ENCODE measurements around the gene DPP4.

DPP4 gene

DNA sequence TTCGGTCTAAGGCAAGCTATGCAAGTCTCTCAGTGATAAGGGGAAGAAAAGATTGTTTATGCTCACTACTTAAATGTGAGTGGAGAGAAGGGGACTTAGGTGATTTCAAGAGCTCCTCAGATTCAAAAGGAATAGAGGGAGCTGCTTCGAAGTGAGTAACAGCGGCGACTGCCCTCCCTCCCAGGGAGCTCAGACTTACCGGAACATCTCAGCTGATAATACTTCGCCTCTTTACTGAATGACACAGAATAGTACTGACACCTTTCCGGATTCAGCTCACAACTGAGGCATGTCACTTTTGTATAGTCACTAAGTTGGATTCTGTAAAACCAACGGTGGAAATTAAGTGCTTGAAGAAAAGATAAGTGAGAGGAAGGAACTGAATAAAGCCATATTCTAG, 55.5 kb downstream of the DPP4 start:
- CTCF ChIA-PET, result no interaction called here
- no peaks in the 10 kb centered on the region for H3K9me3 ChIP-seq (ENCODE audit: control extremely low read depth in 1 of 5, control insufficient read depth in 4 of 5, insufficient read depth in 2 of 5, low read depth in 1 of 5, low read length in 4 of 5)
- no peak overlapping the region for H3K27ac ChIP-seq (ENCODE audit: insufficient read depth in 1 of 2, low read depth in 1 of 2, low read length in 2 of 2, poor library complexity in 1 of 2, severe bottlenecking in 2 of 2)
- H3K4me1 ChIP-seq (ENCODE audit: control extremely low read depth in 1 of 4, control insufficient read depth in 4 of 4, insufficient read depth in 4 of 4, low read length in 3 of 4), result peaks cover 2 to 8% (median 5%) of the 10 kb centered on the region in 4 experiments
- no peaks in the 10 kb centered on the region for H3K27me3 ChIP-seq (replicated peaks in 2 of 5; ENCODE audit: control insufficient read depth in 4 of 5, insufficient read depth in 5 of 5, low read length in 4 of 5)
- H3K4me3 ChIP-seq (ENCODE audit: control insufficient read depth in 1 of 7, extremely low read depth in 1 of 7, insufficient read depth in 4 of 7, low read depth in 2 of 7, low read length in 6 of 7), result no peak overlapping the region
- POLR2A ChIA-PET, result no interaction called here
- no peak for DNase-seq
- H3K36me3 ChIP-seq (ENCODE audit: control insufficient read depth in 4 of 4, insufficient read depth in 4 of 4, low read length in 3 of 4), result no peaks in the 10 kb centered on the region
- WGBS (ENCODE audit: insufficient coverage), result 100% methylated on average over 7 of the region's 8 CpGs

DNA sequence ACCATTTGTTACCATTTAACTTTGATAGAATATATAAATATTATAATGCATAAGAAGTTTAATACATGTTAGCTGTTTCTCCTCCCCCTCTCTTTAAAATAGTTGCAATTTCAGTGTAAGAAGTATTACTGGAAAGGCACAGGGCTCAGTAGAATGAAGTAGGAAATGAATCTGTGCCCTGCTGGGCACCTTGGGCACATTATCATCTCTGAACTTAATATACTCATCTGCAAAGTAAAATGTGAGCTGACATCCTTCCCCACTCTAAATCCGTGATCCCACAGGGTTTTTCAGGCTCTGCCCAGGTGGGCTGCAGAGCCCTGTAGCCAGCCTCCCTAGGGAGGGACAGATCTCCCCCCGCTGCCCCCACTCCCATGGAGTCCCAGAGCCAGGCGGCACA, 56.8 kb downstream of the DPP4 start:
- Histone ChIP-seq H3K9me3 (ENCODE audit: control extremely low read depth in 1 of 5, control insufficient read depth in 4 of 5, insufficient read depth in 2 of 5, low read depth in 1 of 5, low read length in 4 of 5) (no peaks in the 10 kb centered on the region), H3K36me3 (ENCODE audit: control insufficient read depth in 4 of 4, insufficient read depth in 4 of 4, low read length in 3 of 4) (no peaks in the 10 kb centered on the region), H3K4me1 (ENCODE audit: control extremely low read depth in 1 of 4, control insufficient read depth in 4 of 4, insufficient read depth in 4 of 4, low read length in 3 of 4) (peaks cover 2 to 11% (median 7%) of the 10 kb centered on the region in 4 experiments), H3K4me3 (ENCODE audit: control insufficient read depth in 1 of 7, extremely low read depth in 1 of 7, insufficient read depth in 4 of 7, low read depth in 2 of 7, low read length in 6 of 7) (no peak overlapping the region), H3K27me3 (replicated peaks in 2 of 5; ENCODE audit: control insufficient read depth in 4 of 5, insufficient read depth in 5 of 5, low read length in 4 of 5) (no peaks in the 10 kb centered on the region), H3K27ac (ENCODE audit: insufficient read depth in 1 of 2, low read depth in 1 of 2, low read length in 2 of 2, poor library complexity in 1 of 2, severe bottlenecking in 2 of 2) (no peak overlapping the region)
- no peak for DNase-seq
- CTCF ChIA-PET, result interaction anchor here (1.8 kb wide), 1 partner anchor 9 kb away, joined by 4 read pairs; no protein-coding TSS in a partner anchor
- POLR2A ChIA-PET, result no interaction called here
- WGBS (ENCODE audit: insufficient coverage), result 92% methylated on average over 2 of the region's 3 CpGs

DNA sequence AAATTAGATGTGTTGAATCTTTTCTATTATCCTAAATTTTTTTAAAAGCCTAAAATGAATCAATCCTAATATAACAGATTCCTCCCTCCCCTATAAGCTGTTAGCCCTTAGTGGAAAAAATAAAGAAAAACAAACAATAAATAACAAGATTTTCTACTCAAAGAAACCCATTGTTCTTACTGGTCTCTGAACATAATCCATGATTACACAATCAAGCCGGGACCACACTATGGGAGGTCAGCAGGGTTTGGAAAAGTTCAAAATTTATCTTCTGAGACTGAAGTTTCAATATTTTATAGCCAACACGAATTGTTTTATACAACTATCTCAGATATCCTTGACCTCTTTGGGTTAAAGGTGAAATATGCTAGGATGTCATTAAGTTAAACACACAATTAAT, 57.9 kb downstream of the DPP4 start:
- WGBS (ENCODE audit: insufficient coverage), result no CpG with 5 or more reads among the region's 2 CpGs
- Histone ChIP-seq H3K36me3 (ENCODE audit: control insufficient read depth in 4 of 4, insufficient read depth in 4 of 4, low read length in 3 of 4) (no peaks in the 10 kb centered on the region), H3K27me3 (replicated peaks in 2 of 5; ENCODE audit: control insufficient read depth in 4 of 5, insufficient read depth in 5 of 5, low read length in 4 of 5) (no peaks in the 10 kb centered on the region), H3K9me3 (ENCODE audit: control extremely low read depth in 1 of 5, control insufficient read depth in 4 of 5, insufficient read depth in 2 of 5, low read depth in 1 of 5, low read length in 4 of 5) (no peaks in the 10 kb centered on the region), H3K4me3 (ENCODE audit: control insufficient read depth in 1 of 7, extremely low read depth in 1 of 7, insufficient read depth in 4 of 7, low read depth in 2 of 7, low read length in 6 of 7) (no peak overlapping the region), H3K4me1 (ENCODE audit: control extremely low read depth in 1 of 4, control insufficient read depth in 4 of 4, insufficient read depth in 4 of 4, low read length in 3 of 4) (peaks cover 0 to 14% (median 8%) of the 10 kb centered on the region in 4 experiments), H3K27ac (ENCODE audit: insufficient read depth in 1 of 2, low read depth in 1 of 2, low read length in 2 of 2, poor library complexity in 1 of 2, severe bottlenecking in 2 of 2) (no peak overlapping the region)
- DNase-seq, result no peak
- CTCF ChIA-PET, result no interaction called here
- POLR2A ChIA-PET, result no interaction called here

DNA sequence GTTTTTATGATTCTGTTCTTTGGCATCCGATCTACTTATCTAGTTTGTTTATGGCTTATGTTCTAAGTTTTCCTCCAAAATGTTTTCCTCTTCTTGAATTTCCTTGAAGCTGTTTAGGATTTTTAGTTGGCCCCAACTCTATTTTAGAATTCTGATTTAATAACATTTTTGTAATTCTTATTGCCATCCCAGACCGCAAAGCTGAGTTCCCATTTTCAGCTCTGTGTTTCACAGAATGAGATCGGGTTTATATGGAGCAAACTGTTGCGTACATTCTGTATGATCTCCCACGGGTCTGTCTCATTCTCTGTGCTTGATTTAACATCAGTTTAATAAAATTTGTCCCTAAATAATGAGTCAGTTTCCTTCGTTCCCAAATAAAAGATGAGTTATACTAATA, 59.3 kb downstream of the DPP4 start:
- 100% methylated on average over 1 of the region's 6 CpGs for WGBS (ENCODE audit: insufficient coverage)
- Histone ChIP-seq H3K4me1 (ENCODE audit: control extremely low read depth in 1 of 4, control insufficient read depth in 4 of 4, insufficient read depth in 4 of 4, low read length in 3 of 4) (peaks cover 0 to 14% (median 8%) of the 10 kb centered on the region in 4 experiments), H3K9me3 (ENCODE audit: control extremely low read depth in 1 of 5, control insufficient read depth in 4 of 5, insufficient read depth in 2 of 5, low read depth in 1 of 5, low read length in 4 of 5) (no peaks in the 10 kb centered on the region), H3K27ac (ENCODE audit: insufficient read depth in 1 of 2, low read depth in 1 of 2, low read length in 2 of 2, poor library complexity in 1 of 2, severe bottlenecking in 2 of 2) (no peak overlapping the region), H3K27me3 (replicated peaks in 2 of 5; ENCODE audit: control insufficient read depth in 4 of 5, insufficient read depth in 5 of 5, low read length in 4 of 5) (no peaks in the 10 kb centered on the region), H3K36me3 (ENCODE audit: control insufficient read depth in 4 of 4, insufficient read depth in 4 of 4, low read length in 3 of 4) (no peaks in the 10 kb centered on the region), H3K4me3 (ENCODE audit: control insufficient read depth in 1 of 7, extremely low read depth in 1 of 7, insufficient read depth in 4 of 7, low read depth in 2 of 7, low read length in 6 of 7) (no peak overlapping the region)
- ChIA-PET CTCF (no interaction called here), POLR2A (no interaction called here)
- DNase-seq, result no peak

DNA sequence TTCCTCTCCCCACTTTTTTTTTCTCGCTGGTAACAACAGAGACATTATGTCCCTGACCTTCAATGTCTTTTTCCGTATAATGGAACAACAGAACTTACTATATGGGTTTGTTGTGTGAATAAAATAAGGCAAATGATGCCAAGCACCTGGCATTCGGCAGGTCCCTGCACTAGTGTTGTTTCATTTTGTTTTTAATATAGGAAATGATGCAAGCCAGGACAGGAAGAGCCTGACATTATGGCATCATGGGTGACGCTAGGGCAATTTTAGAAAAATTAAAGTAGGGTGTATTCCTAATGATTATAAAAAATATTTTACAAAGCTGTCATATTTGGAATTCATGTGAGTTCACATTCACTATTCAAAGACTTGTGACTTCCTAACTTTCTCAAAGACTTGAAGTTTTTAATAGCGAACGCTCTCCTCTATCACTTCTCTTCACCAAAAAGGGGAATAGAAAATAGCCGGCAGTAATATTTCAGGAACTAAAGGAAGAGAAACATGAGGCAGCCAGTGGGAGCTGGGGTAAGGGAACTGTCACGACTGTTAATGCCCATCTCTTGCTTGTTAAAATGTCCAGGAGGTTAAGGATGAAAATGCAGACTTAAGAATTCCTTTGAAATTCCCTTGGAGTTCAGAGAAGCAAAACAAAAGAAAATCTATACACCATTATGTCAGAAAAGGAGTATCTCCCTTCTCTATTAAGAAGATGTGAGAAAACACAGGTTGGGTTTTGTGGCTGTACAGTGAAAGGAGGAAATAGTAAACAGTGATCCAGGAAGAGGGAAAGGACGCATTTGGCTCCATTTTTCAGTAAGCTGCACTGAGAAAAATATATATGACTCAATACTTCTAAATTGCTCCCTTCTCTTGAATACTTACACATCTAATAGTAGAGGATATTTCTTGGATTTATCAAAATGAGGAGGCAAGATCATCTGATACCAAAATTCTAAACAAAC, 60.2 kb downstream of the DPP4 start:
- DNase-seq, result peak in 2 of 3 donors; percentile 36 to 50
- H3K27me3 ChIP-seq (replicated peaks in 2 of 5; ENCODE audit: control insufficient read depth in 4 of 5, insufficient read depth in 5 of 5, low read length in 4 of 5), result no peaks in the 10 kb centered on the region
- H3K27ac ChIP-seq (ENCODE audit: insufficient read depth in 1 of 2, low read depth in 1 of 2, low read length in 2 of 2, poor library complexity in 1 of 2, severe bottlenecking in 2 of 2), result no peak overlapping the region
- H3K9me3 ChIP-seq (ENCODE audit: control extremely low read depth in 1 of 5, control insufficient read depth in 4 of 5, insufficient read depth in 2 of 5, low read depth in 1 of 5, low read length in 4 of 5), result no peaks in the 10 kb centered on the region
- H3K4me3 ChIP-seq (ENCODE audit: control insufficient read depth in 1 of 7, extremely low read depth in 1 of 7, insufficient read depth in 4 of 7, low read depth in 2 of 7, low read length in 6 of 7), result peak overlapping the region in 1 of 7 experiments; percentile 6
- WGBS (ENCODE audit: insufficient coverage), result 18% methylated on average over 3 of the region's 9 CpGs
- ChIA-PET POLR2A (no interaction called here), CTCF (interaction anchor here (1.7 kb wide), 1 partner anchor 17 kb away, joined by 5 read pairs; no protein-coding TSS in a partner anchor)
- no peaks in the 10 kb centered on the region for H3K36me3 ChIP-seq (ENCODE audit: control insufficient read depth in 4 of 4, insufficient read depth in 4 of 4, low read length in 3 of 4)
- peaks cover 0 to 14% (median 8%) of the 10 kb centered on the region in 4 experiments for H3K4me1 ChIP-seq (ENCODE audit: control extremely low read depth in 1 of 4, control insufficient read depth in 4 of 4, insufficient read depth in 4 of 4, low read length in 3 of 4)

DNA sequence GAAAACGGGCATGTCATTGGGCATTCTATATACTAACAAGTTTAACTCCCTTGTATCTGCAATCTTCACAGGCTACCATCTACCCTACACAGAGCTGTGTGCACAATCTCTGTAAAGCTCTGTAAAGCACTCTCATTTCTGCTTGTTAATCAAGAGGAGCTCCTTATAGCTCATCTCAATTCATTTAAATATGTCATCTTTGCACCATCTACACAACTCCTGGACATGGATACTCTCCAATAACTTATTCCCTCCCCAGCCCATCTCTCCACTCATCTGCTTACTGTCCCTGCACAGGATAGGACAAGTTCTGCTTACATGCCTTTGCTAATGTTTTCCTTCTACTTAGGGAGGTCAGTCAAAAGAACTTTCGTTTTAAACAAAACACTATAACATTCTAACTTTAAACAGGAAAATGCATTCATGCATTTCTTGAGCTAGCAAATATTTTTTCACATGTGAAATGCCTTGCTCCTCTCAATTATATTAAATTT, 61.4 kb downstream of the DPP4 start:
- peaks cover 0 to 14% (median 8%) of the 10 kb centered on the region in 4 experiments for H3K4me1 ChIP-seq (ENCODE audit: control extremely low read depth in 1 of 4, control insufficient read depth in 4 of 4, insufficient read depth in 4 of 4, low read length in 3 of 4)
- no peak overlapping the region for H3K27ac ChIP-seq (ENCODE audit: insufficient read depth in 1 of 2, low read depth in 1 of 2, low read length in 2 of 2, poor library complexity in 1 of 2, severe bottlenecking in 2 of 2)
- H3K27me3 ChIP-seq (replicated peaks in 2 of 5; ENCODE audit: control insufficient read depth in 4 of 5, insufficient read depth in 5 of 5, low read length in 4 of 5), result no peaks in the 10 kb centered on the region
- 68% methylated on average over 2 of the region's 2 CpGs for WGBS (ENCODE audit: insufficient coverage)
- no peak overlapping the region for H3K4me3 ChIP-seq (ENCODE audit: control insufficient read depth in 1 of 7, extremely low read depth in 1 of 7, insufficient read depth in 4 of 7, low read depth in 2 of 7, low read length in 6 of 7)
- no peaks in the 10 kb centered on the region for H3K9me3 ChIP-seq (ENCODE audit: control extremely low read depth in 1 of 5, control insufficient read depth in 4 of 5, insufficient read depth in 2 of 5, low read depth in 1 of 5, low read length in 4 of 5)
- DNase-seq, result no peak
- no peaks in the 10 kb centered on the region for H3K36me3 ChIP-seq (ENCODE audit: control insufficient read depth in 4 of 4, insufficient read depth in 4 of 4, low read length in 3 of 4)
- ChIA-PET POLR2A (no interaction called here), CTCF (interaction anchor here (1.7 kb wide), 1 partner anchor 16 kb away, joined by 5 read pairs; no protein-coding TSS in a partner anchor)
